HL-60 (cell line): ENCODE data around the gene FHDC1.

ENCODE experiments used
- GABPA ChIP-seq: IDR thresholded peaks from 2 replicates; pipeline ENCODE4 v1.6.1; 2012; ENCODE audit warnings: low read depth
- POLR2AphosphoS5 ChIP-seq: IDR thresholded peaks from 2 replicates; pipeline ENCODE4 v1.6.1; 2012; ENCODE audit warnings: low read depth
- SPI1 ChIP-seq: IDR thresholded peaks from 2 replicates; pipeline ENCODE4 v1.6.1; 2012; ENCODE audit warnings: low read depth, mild to moderate bottlenecking, borderline replicate concordance
- TF ChIP-seq, protein P1 (sequence below): IDR thresholded peaks from one replicate; pipeline ENCODE4 v1.5.1; 2011; ENCODE audit warnings: low read length, control low read depth, inconsistent platforms; ENCODE audit not compliant: insufficient read depth
- TF ChIP-seq, protein P2 (sequence below): IDR thresholded peaks from 2 replicates; pipeline ENCODE4 v1.6.1; 2012; ENCODE audit warnings: low read depth; ENCODE audit not compliant: insufficient replicate concordance

DNA sequence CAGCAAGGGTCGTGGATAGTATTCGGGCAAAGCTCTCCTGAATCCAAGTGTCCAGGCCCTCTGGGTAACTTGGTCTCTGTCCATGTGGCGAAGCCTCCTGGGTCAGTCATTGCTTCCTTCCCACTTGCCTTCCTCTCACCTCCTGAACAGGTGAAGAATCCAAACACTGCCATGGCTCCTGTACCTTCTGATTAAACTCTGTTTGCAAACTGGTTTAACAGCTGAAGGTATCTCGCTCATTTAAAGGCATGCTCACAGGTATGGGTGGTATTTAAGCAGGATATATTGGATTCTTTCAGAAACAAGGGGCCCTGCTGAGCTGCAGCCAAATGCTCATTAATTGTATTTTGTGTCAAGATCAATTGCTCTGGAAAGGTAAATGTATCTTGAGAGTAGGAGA is 28.2 kb downstream of the FHDC1 start:
- TF ChIP-seq, protein P1, sequence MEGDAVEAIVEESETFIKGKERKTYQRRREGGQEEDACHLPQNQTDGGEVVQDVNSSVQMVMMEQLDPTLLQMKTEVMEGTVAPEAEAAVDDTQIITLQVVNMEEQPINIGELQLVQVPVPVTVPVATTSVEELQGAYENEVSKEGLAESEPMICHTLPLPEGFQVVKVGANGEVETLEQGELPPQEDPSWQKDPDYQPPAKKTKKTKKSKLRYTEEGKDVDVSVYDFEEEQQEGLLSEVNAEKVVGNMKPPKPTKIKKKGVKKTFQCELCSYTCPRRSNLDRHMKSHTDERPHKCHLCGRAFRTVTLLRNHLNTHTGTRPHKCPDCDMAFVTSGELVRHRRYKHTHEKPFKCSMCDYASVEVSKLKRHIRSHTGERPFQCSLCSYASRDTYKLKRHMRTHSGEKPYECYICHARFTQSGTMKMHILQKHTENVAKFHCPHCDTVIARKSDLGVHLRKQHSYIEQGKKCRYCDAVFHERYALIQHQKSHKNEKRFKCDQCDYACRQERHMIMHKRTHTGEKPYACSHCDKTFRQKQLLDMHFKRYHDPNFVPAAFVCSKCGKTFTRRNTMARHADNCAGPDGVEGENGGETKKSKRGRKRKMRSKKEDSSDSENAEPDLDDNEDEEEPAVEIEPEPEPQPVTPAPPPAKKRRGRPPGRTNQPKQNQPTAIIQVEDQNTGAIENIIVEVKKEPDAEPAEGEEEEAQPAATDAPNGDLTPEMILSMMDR, result no peak
- TF ChIP-seq POLR2AphosphoS5, result no peak
- TF ChIP-seq, protein P2, sequence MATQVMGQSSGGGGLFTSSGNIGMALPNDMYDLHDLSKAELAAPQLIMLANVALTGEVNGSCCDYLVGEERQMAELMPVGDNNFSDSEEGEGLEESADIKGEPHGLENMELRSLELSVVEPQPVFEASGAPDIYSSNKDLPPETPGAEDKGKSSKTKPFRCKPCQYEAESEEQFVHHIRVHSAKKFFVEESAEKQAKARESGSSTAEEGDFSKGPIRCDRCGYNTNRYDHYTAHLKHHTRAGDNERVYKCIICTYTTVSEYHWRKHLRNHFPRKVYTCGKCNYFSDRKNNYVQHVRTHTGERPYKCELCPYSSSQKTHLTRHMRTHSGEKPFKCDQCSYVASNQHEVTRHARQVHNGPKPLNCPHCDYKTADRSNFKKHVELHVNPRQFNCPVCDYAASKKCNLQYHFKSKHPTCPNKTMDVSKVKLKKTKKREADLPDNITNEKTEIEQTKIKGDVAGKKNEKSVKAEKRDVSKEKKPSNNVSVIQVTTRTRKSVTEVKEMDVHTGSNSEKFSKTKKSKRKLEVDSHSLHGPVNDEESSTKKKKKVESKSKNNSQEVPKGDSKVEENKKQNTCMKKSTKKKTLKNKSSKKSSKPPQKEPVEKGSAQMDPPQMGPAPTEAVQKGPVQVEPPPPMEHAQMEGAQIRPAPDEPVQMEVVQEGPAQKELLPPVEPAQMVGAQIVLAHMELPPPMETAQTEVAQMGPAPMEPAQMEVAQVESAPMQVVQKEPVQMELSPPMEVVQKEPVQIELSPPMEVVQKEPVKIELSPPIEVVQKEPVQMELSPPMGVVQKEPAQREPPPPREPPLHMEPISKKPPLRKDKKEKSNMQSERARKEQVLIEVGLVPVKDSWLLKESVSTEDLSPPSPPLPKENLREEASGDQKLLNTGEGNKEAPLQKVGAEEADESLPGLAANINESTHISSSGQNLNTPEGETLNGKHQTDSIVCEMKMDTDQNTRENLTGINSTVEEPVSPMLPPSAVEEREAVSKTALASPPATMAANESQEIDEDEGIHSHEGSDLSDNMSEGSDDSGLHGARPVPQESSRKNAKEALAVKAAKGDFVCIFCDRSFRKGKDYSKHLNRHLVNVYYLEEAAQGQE, result no peak
- no peak for TF ChIP-seq GABPA
- no peak for TF ChIP-seq SPI1
